COLO668 (cell line): ENCODE data around the gene AFAP1.

ENCODE experiments used
- DNase-seq: peaks from one replicate; lab custom pipeline; 2025; ENCODE audit not compliant: unreplicated experiment; lab: John Stamatoyannopoulos, UW

The AFAP1 gene

DNA sequence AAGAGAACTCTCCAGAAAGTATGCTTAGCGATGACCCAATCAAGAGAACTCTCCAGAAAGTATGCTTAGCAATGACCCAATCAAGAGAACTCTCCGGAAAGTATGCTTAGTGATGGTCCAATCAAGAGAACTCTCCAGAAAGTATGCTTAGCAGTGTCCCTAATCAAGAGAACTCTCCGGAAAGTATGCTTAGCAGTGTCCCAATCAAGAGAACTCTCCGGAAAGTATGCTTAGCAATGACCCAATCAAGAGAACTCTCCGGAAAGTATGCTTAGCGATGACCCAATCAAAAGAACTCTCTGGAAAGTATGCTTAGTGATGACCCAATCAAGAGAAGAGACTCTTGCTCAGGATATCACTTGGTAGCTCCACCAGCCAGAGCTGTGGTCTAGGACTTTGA is 92.5 kb downstream of the AFAP1 start:
- no peak for DNase-seq

DNA sequence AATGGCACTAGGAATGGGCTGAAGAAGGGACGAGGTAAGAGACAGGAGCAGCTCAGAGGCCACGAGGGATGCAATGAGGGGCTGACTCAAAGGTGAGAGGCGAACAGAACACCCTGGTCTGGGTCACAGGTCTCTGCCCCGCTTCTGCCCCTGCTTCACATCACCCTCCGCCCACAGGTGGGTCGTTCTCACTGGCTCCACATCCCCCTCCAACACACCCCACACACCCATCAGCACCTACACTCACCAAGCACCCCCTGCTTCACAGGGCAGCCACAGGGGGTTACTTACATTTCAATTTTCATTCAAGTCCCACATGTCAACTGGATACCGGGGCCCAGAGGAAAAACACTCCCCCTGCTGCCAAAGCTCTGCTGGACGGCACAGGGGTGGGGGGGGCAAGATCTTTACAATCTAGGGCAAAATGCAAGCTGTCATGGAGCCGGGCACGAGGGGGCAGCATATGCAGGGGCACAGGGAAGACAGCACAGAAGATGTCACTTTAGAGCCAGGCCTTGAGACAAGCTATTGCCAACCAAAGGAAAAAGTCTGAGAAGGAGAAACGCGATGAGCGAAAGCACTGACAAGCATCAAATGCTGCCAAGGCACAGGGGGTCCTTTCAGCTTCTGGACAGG is 94.0 kb downstream of the AFAP1 start:
- DNase-seq: no peak

- DNase-seq: no peak
These were observed 95.1 kb downstream of the AFAP1 start for GRCh38 chr4:7844594-7844991.

- DNase-seq: peak; percentile 58
These were observed 95.6 kb downstream of the AFAP1 start for GRCh38 chr4:7843831-7844593.

- DNase-seq: no peak
These were observed 97.0 kb downstream of the AFAP1 start for GRCh38 chr4:7842384-7843279.

DNA sequence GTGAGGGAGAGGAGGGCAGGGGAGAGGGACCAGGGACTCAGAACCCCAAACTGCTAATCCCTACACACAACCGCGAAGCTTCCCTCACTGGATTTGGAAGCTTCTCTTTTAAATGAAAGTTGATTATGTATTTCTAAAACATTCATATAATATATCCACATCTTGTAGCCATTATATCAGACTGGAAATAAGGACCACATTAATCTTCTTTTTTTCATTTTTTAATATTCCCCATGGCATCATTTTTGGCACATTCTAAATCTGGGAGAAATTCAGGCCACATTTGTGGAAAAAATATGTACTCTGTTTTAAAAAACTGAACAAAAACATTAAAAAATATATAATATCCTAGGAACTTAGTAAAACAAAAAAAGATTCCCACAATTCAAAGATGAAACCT is 97.8 kb downstream of the AFAP1 start:
- no peak for DNase-seq

DNA sequence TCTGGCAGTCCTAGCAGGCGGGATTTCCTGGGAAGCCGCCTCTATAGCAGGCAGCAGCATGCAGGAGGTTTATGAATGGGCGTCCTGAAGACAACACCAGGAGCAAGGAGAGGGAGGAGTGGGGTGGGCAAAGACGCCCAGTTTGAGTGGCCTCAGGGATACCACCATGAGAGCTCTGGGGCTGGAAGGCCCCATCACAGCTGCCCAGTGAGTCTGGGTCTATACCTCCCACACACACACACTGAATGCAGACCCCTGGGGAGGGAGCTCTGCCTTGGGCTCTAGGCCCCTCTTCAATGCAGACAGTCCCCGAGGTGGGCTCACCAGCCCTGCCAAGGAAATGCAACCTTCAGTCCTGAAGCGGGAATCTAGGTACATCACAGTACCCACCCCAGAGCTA is 98.6 kb downstream of the AFAP1 start:
- DNase-seq: no peak

DNA sequence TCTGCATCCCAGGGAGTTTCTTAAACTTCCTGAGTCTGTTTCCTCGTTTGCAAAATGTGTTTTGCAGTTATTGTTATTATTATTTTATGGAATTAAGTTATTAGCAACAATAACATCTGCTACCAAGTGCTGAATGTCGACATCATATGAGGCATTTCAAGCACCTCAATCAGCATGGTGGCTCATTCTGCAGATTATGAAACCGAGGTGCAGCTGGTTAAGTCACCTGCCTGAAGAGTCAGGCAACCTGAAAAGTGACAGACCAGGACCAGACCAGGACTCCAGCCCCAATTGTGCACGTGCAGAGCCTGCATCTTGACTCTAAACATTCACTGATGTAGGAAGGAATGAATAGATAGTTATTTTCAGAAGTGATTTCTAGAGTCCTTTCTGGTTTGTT is 99.8 kb downstream of the AFAP1 start:
- no peak for DNase-seq

- DNase-seq: no peak
These were observed 101.4 kb downstream of the AFAP1 start for GRCh38 chr4:7838136-7838782.

DNA sequence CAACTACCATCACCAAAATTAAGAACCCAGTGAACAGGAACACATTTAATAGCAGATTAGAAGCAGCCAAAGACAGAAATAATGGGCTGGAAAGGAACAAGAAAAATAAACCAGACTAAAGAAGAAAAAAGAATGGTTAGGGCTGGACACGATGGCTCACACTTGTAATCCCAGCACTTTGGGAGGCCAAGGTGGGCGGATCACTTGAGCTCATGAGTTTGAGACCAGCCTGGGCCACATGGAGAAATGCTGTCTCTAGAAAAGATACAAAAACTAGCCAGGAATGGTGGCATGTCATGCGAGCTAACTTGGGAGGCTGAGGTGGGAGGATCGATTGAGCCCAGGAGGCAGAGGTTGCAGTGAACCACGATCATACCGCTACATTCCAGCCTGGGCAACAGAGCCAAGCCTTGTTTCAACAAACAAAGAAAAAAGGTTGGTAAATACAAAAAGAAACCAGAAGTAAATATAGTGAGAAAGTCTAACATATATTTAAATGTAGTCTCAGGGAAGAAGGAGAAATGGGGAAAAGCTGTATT is 102.0 kb downstream of the AFAP1 start:
- DNase-seq: no peak

DNA sequence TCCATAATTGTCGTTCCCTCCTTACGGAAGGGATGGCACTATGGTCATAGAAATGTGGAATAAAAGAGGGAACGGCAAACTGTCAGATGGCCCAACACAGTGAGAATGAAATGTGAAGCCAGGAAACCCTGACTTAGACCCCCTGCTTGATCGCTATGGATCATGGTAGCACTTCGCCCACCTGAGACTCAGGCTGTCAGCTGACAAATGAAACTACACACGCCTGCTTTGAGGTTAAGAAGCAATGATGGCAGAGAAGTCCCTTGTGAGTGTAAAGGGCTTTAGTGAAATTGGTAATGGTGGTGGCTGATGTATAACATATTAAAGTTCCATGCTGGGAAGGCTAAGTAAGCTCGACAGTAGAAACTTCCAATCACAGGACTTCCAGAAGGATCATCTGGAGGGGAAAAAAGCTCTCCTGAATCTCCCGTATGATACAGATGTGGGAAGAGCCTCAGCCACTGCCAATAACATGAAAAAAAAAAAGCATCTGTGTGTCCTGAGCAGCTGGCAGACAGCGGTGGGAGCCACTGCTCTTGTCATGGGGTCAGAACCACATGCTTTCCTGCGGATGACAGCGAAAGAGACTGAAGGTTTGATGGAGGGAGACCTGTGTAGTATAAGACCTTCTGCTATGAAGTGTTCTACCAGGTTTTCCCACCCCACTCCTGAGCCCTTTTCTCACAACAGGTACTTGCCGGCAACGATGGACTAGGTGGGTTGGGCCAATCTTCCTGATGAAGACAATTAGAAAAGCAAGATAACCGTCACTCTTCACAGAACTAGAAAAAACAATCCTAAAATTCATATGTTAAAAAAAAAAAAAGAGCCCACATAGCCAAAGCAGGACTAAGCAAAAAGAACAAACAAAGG is 107.6 kb downstream of the AFAP1 start:
- no peak for DNase-seq

- no peak for DNase-seq
These were observed 108.3 kb downstream of the AFAP1 start for GRCh38 chr4:7831330-7831729.

- DNase-seq: no peak
These were observed 108.9 kb downstream of the AFAP1 start for GRCh38 chr4:7830747-7831146.

- DNase-seq: no peak
These were observed 109.7 kb downstream of the AFAP1 start for GRCh38 chr4:7829652-7830580.

GRCh38 chr4:7828793-7829301 is 110.8 kb downstream of the AFAP1 start:
- DNase-seq: no peak

- no peak for DNase-seq
These were observed 111.5 kb downstream of the AFAP1 start for GRCh38 chr4:7828011-7828720.

DNA sequence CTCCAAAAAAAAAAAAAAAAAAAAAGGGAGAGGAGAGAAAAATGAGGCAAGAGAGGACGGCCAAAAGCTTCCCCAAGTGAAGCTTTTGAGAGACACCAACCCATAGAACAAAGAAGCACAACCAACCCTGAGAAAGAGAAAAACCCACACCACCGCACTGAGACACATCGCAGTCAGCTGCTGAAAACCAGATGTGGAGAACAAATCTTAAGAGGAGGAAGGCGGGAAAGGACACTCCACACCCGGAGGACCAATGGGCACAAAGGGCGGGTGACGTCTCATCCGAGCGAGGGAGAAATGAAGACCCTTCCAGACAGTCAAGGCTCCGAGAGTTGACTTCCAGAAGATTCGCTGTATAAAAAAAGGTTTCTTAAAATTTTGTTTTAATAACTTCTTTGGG is 112.1 kb downstream of the AFAP1 start:
- no peak for DNase-seq

DNA sequence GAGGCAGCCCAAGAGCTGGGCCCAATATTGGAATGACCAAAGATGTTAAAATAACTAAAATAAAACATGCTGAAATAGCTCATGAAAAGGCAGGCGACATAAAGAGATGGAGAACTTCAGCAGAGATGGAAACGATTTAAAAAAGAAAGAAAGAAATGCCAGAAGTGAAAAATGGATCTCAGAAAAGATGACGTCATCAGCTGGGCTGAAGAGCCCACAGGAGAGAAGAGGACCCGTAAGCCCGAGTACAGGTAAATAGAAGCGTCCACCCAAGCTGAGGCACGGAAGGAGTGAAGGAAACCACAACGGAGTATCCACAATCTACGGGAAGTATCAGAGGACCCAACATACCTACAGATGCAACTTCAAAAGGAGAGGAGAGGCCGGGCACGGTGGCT is 112.8 kb downstream of the AFAP1 start:
- DNase-seq: no peak
